Measurements from ENCODE around the gene ANKMY2.

The ANKMY2 gene

DNA sequence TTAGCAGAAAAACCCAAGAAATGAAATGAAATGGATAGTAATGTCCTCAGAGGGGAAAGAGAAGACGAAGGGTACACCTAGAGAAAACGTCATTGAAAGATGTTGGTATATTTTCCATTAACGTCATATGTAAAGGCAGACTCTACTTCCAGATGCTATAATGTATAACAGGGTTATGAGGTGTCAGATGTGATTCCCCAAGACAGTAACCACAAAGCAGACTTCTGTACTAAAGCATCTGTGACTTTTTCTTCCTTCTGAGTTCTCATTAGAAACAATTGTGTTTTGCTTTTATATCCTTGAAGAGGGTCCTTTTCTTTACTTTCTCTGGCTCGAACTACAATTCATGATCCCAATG, 81.6 kb downstream of the ANKMY2 start:
- no peak for DNase-seq

DNA sequence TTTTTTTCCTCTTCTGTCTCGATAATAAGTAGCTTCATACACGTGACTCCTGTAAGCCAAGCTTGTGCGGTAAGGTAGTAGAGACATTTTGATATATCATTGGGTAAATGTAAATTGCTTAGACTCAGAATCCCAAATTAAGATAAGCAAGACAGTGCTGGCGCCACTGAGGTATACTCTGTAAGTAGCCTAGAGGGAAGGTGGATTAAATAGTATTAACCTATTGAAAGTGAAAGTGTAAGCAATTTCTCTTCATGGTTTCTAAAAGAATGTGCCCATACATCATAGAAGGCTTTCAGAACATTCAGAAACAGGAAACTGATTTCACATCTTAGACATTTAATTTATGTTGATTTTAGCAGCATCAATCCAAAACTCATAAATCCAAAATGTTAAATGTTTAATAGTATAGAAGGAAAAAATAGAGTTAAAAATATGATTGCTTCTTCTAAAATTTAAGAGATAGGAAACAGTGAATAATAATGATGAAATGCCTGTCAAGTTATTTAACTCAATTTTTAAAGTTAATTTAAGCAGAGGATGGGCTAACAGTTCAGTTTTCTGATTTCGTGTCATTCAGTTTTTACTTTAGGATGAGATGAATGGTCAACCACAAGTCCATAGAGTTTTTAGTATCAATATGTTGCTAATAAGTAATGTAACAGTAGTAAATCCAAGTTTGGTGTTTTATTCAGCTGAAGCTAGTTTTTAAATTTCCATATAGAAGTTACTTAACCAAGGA, 82.1 kb downstream of the ANKMY2 start:
- no peak for DNase-seq

GRCh38 chr7:16562456-16563220, 82.9 kb downstream of the ANKMY2 start:
- no peak for DNase-seq

- no peak for DNase-seq
Measured at GRCh38 chr7:16561943-16562342, 83.6 kb downstream of the ANKMY2 start.

DNA sequence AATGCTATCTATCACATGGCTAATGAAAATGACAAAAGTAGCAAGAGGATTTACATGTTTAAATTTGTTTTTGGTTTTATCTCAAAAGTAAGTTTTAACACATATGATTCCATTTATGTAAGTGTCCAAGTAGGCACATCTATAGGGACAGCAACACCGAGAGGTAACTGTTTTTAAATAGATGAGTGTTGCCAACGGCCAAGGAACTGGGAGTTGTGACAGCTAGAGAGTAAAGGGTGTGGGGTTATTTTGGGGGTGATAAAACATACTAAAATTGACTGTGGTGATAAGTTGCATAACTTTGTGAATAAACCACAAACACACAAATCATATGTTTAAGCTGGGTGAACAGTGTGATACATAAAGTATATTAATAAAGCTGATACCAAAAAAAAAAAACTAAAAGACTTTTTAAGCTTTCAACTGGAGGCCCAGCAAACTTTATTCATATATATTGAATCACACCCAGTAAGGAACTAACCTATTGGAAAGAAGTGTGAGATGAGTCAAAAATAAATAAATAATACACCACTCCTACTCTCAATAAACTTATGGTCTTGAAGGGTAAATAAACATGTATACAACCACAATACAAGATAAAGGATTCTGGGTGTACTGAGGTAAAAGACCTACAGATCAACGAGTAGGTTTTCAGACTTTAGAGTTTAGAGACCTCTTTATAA, 85.9 kb downstream of the ANKMY2 start:
- DNase-seq: no peak

DNA sequence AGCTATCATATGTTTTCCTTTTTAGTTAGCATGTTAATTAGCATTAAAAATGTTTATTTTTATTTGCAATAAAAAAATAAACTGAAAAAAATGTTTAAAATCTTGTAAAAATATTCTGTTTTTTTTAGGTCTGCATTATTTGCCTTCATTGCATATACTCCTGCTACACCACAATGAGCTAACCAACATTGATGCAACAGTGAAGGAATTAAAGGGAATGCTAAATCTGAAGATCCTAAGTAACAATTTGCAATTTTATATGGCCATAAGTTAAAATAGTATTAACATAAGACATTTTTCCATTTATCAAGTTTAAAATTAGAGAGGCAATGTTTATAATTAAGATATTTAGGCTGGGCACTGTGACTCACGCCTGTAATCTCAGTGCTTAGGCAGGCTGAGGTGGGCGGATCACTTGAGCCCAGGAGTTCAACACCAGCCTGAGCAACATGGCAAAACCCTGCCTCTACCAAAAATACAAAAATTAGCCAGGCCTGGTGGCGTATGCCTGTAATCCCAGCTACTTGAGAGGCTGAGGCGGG, 86.7 kb downstream of the ANKMY2 start:
- no peak for DNase-seq

DNA sequence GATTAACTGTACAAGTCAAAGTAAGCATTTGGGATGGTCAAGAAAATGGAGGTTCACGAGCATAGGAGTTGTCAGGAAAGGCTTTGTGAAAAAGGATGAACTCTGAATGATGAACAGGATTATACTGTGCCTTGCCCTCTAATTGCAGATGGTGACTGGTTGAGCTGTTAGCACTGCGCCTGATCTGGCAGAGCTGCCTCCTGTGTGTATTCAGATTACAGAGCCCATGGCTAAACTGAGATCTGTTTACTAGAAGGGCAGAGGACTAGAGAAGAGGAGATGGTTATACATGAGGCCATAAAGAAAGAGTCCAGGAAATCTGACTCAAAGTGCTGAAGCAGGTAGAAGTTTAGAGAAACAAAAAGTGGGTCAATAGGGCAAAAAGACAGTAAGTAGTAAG, 89.2 kb downstream of the ANKMY2 start:
- no peak for DNase-seq

DNA sequence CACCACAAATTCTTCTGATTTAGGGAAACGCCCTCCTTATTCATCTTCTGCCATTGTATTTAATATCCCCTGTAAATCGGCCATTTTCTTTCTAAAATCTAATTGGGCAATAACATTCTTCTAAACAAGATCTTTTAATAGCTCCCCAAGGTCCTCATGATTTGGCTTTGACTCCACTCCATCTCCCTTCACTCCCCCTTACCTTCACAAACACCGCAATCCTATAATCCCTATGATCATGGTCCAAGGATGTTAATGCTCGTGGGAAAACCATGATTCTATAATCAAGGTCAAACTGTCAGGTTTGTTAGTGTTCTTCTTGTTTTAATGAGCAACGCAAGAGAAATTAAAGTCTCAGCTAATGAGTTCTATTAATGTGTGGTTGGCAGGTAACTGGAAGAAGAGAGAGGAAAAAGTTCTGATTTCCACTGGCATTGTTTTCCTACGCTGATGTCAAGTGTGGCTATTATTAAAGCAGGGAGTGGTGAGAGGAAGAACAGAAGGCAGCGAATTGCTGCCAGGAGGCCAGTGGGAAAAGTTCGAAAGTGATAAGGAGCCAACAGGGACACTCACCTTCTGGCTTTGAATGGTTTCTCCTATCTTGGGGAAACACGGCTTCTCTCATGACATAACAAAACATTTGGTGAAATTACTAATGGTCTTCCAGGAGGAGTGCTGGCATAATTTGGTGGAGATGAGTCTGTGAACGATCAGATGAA, 90.9 kb downstream of the ANKMY2 start:
- DNase-seq: no peak

DNA sequence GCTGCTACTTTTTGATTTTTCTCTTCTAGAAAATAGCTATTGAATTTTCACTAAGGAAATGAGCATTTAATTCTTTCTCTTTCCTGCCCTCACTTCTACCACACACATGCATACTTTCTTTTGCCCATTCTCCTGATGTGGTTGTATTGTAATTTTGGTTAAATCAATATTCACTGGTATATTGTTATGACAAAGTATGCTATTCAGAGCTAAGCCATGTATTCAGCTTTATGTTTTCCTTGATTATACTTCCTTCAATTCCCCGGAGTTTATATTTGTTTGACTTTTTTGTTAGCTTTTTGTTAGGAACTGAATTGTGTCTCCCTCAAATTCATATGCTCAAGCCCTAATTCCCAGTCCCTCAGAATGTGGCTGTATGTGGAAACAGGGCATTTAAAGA, 94.9 kb downstream of the ANKMY2 start:
- DNase-seq: no peak

All from stimulated activated naive CD4-positive, alpha-beta T cell treated with Interleukin-2 at 50 U/mL for 16 hours (primary cell).